NCI-H2081 (cell line): ENCODE data around the gene SLC9A8.
A peak's percentile ranks its signal among the peaks of the same experiment; 100 is the strongest.

ENCODE experiments used
- DNase-seq, 2 experiments: peaks; one replicate each; lab custom pipeline; 2025; lab: John Stamatoyannopoulos, UW

Gene SLC9A8

DNA sequence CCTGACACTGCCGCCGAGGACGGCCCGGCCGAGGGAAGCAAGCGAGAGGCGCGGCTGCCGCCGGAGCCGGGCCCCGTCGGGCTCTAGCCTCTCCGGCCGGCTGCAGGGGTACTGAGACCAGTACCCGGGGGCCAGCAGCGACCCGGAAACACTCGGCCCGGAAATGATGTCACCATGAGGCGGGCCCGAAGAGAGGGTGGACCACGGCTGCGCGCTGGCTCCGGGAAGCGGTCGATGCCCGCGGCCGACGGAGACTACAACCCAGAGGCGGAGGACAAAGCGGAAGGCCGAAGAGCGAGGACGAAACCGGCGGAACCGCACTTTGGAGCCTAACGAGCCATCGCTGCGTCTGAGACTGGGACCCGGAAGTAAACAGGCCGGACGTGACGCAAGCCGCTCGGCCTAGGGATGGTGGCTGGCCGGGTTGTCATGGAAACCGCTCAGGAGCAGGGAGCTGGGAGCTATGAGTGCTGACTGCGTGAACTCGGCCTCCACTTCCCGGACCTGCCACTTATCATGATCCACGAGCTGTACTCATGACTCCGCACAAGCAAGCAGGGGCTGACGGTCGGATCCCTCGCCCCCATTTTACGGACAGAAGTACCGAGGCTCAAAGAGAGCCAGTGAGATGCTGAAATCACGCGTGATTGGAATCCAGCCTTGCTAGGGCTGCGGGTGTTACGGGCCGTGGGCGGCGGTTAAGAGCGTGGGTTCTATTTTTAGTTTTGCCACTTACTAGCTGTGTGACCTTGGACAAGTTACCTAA lies 102.9 kb downstream of the SLC9A8 start, which contains the start of gene SPATA2:
Gene SPATA2, minus strand, starts transcription at position 150 of the 766 bp plus-strand sequence. CDS start 7,039 bp downstream, outside the sequence.
- DNase-seq, result peak; percentile 91 to 94

DNA sequence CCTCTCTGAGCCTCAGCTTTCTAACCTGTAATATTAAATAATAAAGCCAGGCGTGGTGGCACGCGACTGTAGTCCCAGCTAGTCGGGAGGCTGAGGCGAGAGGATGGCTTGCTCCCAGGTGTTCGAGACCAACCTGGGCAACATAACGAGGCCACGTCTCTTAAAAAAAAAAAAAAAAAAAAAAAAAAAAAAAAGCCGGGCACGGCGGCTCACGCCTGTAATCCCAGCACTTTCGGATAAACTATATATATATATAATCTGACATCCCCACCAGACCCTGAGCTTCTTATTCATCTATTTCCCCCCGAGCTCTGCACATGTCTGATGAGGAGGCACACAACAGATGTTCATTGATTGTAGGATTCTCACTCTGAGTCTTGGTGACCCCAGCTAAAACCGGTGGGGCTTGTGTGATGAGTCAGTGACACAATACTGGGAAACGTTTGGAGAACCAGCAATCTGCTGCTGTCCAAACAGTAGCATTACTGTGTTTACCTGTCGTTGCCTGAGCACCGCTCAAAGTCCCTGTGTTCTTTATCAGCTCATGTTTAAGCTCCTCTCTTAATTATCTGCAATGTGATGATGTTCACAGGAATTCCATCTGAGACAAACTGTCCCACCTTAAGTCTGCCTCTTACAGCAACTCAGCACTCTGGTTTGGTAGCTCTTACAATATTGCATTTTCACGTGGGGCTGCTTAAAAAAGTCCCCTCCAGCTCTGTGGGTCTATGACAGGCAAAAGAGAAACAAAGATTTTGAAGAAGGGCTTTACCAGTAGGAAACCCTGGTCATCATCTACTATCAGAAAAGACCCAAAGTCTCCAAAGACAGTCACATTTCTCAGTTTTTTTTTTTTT lies 103.7 kb downstream of the SLC9A8 start:
- DNase-seq, result peak; percentile 32 to 58

DNA sequence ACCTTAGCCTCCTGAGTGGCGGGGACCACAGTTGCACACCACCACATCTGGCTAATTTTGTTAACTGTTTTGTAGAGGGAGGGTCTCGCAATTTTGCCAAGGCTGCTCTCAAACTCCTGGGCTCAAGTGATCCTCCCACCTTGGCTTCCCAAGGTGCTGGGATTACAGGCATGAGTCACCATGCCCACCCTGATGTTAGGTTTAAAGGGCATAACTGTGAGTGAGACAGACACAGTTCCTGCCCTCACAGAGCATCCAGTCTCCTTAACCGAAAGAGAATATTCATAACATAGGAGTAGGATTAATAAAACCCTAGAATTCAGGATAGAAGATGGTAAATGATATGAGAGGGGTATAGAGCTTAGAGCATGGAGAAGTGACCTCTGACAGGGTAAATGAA lies 105.8 kb downstream of the SLC9A8 start:
- no peak for DNase-seq

DNA sequence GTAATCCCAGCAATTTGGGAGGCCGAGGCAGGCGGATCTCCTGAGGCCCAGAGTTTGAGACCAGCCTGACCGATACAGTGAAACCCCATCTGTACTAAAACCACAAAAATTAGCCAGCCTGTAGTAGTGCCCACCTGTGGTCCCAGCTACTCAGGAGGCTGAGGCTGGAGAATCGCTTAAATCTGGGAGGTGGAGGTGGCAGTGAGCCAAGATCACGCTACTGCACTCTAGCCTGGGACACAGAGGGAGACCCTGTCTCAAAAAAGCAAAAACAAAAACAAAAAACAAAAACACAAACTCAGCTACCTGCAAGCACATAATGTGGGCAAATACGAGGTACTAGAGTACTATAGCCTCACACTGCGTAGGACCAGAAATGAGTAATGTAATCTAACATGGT lies 106.4 kb downstream of the SLC9A8 start:
- DNase-seq, result no peak

DNA sequence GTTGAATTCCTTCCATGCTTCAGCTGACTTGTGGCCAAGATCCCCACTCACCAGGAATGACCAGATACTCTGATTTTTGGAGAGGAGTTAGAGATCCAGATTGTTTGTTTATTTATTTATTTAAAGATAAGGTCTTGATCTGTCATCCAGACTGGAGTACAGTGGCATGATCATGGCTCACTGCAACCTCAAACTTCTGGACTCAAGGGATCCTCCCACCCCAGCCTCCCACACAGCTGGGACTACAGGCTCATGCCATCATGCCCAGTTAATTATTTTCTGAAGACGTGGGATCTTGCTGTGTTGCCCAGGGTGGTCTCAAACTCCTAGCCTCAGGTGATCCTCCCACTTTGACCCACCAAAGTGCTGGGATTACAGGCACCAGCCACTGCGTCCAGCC lies 106.8 kb downstream of the SLC9A8 start:
- no peak for DNase-seq

DNA sequence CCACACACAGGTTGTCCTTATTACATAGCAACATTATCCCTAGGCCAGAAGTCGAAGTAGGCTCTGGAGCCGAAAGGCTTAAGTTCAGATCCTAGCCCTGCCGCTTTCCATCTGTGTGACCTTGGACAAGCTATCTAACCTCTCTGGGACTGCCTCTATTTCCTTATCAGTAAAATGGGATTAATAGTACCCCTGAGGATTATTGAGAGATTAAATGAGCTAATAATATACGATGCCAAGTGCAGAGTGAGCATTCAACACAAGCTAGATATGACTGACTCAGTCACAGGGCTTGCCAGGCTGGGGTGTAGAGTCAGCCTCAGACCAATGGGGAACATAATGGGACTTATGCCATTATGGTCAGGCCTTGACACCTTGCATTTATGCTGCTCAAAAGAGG lies 111.6 kb downstream of the SLC9A8 start:
- no peak for DNase-seq

DNA sequence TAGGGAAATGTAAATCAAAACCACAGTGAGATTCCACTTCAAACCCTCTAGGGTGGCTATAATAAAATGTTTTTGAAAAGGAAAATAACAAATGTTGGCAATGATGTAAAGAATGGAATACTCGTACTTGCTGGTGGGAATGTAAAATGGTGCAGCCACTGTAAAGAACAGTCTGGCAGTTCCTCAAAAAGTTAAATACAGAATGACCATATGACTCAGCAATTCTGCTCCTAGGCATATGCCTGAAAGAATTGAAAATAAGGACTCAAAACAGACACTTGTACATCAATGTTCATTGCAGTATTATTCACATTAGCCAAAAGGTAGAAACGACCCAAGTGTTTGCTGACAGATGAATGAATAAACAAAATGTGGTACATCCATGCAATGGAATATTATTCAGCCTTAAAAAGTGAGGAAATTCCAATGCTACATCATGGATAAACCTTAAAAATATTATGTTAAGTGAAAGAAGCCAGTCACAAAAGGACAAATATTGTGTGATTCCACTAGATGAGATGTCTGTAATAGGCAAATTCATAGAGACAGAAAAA lies 113.3 kb downstream of the SLC9A8 start:
- DNase-seq, result no peak

DNA sequence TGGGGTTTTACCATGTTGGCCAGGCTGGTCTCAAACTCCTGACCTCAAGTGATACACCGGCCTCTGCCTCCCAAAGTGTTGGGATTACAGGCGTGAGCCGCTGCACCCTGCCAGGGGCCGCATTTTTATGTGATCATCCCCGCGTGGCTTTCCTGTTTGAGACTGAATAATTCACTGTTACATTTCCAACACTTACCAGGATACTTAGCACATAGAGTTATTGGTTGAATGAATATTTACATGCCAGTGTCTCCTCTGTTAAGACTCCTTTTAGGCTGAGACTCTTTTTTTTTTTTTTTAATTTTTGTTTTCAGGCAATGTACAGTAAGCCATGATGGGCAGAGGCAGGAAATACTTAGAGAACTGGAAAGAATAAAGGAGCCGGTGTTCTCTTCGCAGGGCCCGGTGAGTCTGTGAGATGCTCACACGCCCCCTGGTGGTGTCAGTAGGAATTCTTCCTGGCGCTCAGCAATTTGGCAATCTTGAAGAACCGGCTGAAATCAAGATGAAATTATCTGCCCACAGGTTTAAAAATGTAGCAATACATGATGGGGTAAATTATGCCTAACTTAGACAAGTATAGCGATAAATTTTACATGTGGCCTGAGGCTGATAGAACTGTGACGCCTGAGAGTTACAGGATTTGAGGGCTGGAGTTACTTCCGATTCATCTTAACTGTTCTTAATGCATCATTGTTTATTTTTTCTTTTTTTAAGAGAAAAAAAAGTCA lies 115.9 kb downstream of the SLC9A8 start:
- DNase-seq, result peak; percentile 79 to 82

DNA sequence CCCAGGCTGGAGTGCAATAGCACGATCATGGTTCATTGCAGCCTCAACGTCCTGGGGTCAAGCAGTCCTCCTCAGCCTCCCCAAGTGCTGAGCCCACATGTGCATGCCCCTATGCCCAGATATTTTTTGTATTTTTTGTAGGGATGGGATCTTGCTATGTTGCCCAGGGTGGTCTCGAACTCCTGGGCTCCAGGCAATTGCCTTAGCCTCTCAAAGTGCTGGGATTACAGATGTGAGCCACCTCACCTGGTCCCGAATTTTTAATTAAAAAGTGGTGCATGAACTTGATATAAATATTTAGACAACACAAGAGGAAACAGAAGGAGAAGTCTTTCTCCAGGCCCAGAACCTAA lies 116.5 kb downstream of the SLC9A8 start:
- no peak for DNase-seq

DNA sequence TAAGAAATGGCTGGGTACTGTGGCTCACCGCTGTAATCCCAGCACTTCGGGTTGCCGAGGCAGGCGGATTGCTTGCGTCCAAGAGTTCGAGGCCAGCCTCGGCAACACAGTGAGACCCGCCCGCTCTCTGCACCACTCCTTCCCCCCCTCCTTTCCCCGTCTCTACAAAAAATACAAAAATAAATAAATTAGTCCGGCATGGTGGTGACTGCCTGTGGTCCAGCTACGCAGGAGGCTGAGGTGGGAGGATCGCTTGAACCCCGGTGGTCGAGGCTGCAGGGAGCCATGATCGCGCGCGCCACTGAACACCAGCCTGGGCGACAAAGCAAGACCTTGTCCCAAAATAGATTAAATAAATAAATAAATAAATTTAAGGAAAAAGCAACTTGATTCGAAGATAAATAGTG lies 123.1 kb downstream of the SLC9A8 start:
- peak in 1 of 2 experiments; percentile 46 for DNase-seq

DNA sequence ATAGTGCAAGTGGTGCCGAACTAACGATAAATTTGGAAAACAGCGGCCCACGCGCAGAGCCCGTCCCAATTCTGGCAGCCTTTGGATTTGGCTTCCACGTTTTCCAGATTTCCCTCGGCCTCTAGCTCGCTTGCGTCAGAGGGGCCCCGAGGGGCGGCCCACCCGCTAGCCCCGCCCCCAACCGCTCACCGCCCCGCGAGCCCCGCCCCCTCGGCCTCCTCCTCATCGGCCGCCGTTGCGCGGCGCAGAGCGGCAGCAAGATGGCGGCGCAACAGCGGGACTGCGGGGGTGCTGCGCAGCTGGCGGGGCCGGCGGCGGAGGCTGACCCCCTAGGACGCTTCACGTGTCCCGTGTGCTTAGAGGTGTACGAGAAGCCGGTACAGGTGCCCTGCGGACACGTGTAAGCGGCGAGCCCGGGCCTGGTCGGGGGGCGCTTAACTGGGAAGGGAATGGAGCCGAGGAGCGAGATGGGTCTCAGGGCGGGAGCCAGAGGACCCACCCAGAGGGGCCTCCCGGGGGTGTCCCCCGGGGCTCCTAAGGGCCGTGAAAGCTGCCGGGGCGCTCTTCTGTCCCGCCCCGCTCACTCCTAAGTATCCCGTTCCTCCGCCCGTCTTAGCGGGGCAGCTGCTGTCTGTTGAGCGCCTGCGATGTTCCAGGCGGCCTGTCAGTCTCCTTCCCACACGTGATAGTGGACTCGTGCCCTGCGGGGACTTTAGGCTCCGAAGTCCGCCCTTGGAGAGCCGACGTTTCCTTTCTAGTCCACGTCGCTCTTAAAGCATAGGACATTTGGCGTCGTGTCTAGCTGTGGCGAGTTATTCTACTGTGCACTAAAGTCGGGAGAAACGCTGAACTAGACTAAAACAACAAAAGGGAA lies 123.8 kb downstream of the SLC9A8 start, which contains the start of gene RNF114:
Gene RNF114, plus strand, starts transcription at position 245 of the 874 bp plus-strand sequence. Its CDS starts 16 bp downstream, at position 261.
- DNase-seq, result peak; percentile 88 to 90

DNA sequence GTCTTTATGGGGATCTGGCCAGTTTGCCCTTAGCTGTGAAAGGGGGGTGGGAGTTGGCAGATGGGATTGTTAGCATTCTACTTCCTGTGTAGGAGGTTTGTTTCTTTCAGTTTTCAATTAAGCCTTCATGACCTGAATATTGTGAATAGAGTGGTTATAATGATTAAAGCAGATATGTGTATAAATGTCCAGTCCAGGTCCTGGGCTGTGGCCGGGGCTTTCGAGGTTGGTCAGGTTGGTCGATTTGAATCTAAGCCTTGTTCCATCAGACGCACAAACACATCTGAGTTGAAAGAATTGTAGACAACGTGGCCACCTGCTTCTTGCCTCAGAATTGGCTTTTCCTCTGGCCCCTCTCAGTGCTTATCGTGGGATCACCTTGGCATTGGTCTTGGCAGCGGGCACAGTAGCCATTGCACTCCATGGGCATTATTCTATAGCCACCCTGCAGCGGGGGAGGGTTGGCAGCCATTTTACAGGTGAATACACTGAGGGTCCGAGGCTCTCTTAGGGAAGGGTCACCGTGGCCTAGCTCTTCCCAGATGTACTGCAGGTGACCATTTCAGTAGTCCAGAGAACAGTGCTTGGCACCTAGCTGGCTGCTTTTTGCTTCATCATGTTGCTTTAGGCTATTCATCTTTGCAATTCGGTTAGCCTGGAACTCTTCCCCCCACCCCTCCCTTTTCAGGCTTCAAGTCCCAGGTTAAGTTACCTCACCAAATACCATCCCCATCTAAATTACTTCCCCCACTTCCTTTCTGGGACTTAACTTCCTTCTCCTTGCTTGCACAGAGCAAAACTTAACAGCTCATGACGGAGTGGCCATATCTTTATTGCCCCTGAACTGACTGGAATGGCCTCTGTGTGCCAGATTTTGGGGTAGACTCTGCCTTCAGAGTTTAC lies 124.7 kb downstream of the SLC9A8 start:
- no peak for DNase-seq

DNA sequence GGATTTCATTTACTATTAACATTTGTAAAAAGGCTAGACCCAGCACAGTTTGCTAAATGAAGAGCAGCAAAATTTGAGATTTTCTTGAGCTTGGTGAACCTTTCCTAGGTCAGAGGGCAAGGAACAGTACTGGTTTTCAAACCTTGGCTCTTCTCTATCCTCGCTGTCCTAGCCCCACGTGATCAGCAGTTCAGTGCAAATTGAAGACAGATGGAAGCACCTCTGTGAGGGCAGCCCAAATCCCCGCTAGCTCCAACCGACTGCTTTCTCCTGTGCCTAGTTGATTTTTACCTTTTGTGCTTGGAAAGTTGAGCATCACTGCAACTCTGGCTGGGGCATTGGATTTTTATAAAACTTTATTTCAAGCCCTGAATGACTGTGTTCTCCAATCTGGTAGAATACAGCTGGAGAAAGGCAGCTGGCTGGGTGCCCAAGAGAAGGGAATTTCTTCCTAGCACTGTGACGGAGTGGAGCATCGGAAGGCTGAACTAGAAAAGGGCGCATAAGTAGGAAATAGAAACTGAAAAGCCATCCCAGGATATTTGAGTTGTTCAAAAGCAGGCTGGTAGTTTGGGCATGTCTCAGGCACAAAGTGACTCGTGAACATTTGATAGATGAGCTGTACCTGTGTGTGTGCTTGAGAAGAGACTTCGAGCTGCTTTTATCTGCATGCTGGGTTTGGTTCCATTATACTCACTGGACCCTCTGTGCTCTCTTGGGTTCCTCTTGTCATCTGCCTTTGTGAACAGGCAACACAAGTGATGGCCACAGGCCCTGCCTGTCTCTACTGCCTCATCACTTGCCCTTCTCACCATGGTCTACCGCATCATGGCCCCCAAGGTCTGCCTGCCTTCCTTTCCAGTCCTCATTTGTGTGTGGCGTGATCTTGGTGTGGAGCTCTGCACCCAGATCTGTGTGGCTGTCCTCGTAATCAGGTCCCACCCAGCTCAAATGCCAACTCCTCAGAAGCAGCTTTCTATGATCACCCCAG lies 125.8 kb downstream of the SLC9A8 start:
- DNase-seq, result no peak

DNA sequence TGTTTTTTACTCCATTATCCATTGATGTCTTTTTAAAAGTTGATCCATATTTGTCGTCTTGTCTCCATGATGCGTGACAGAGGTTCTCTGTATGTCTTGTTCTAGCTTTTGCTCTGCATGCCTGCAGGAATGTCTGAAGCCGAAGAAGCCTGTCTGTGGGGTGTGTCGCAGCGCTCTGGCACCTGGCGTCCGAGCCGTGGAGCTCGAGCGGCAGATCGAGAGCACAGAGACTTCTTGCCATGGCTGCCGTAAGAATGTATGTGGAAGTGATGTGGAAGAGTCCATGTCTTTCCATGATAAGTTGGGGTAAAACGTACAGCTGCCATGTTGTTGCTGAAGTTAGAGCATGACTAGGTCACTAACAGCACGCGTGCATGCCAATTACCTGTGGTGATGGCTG lies 128.8 kb downstream of the SLC9A8 start:
- no peak for DNase-seq
